Stimulated activated CD4-positive, alpha-beta T cell treated with anti-CD3 and anti-CD28 coated beads, Interleukin-4, amount 100 ng/mL, for 24 hours (primary cell): ENCODE results near the gene FNDC1.

Experiments used
- DNase-seq: peaks from one replicate; pipeline ENCODE4 v3.0.0-alpha.2; 2020

The FNDC1 gene

GRCh38 chr6:159212525-159213280 is 43.5 kb downstream of the FNDC1 start:
- DNase-seq: no peak

DNA sequence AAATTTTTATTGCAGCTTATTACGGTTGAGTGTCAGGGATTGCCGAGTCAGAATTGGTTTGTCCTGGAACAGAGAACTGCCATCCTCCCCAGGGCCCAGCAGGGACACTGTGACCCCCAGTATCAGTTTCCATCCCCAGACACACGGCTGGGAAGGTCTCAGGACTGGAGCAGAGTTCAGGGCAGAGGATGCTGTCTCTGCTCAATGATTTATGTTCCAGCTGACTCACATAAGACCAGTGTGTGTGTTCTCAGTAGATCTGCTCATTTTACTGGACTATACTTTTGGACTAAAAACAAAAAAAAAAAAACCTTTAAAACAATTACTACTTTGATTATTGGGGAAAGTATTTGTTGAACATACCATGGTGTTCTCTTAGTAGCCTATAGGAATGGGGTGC is 44.2 kb downstream of the FNDC1 start:
- no peak for DNase-seq

DNA sequence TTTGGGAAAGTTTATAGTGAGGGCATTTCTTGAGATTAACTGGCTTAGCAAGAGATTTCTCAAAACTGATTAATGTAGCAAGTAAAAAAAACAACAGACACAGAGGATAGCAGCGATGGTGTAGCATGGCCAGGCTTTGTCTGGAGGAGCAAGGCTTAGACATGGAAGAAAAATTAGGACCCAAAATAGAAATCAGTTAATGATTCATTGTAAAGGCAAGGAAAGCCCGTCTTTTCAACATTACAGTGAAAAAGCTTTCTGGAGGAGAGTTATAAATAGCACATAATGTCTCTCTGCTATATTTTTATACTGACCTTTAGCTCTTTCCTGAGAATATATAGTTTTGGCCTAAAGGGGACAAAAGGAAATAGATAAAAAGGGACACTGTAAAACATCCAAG is 45.1 kb downstream of the FNDC1 start:
- no peak for DNase-seq

DNA sequence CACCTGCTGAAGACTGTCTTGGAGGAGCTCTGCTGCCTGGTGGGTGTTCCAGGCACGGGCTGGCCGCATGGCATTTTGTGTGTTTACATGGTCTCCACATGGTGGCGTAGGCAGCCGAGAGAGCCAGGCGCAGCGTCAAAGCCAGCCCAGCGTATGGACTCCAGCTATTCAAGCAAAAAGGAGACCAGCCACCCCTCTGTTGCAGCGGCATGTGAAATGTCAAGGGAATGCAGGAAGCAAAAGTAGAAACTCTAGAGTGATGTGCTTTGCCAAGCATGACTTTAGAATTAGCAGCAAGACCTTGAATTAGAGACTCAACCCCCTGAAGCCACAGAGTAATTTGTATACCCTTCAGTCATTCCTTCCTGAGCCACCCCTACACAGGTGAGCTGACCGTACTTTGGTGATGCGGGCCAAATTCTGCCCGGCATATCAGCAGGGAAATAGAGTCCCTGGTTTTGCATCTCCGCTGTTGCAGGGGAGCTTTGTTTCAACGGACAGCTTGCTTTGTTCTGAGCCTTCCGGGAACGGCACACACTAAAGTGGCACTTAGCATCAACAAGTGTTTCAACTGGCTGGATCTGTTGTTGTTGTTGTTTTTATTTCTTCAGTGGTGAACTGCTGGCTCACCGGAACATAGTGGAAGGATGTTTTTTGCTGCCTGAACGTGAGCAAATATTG is 48.5 kb downstream of the FNDC1 start:
- DNase-seq: no peak

- DNase-seq: no peak
These were observed 50.9 kb downstream of the FNDC1 start for GRCh38 chr6:159220093-159220492.

- no peak for DNase-seq
These were observed 52.4 kb downstream of the FNDC1 start for GRCh38 chr6:159221486-159222170.

DNA sequence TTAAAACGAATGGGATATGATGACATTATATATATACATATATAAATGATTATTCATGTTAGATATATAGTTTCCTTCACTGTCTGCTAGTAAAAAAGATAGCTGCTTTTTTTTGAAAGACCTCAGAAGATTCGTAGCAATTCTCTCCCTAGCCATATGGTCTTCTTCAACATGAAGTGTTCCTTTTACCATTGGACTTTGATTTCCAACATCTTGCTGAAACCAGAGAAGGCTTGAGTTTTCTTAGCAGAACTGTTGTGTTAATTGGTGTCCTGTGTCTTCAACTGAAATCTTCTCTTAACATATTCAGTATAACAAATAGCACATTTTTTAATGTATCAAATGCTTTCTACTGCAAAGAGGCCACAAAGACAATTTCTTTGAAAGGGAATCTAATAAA is 55.3 kb downstream of the FNDC1 start:
- DNase-seq: no peak

GRCh38 chr6:159229651-159230051 is 60.5 kb downstream of the FNDC1 start:
- DNase-seq: no peak

GRCh38 chr6:159232106-159232645 is 63.0 kb downstream of the FNDC1 start:
- no peak for DNase-seq

DNA sequence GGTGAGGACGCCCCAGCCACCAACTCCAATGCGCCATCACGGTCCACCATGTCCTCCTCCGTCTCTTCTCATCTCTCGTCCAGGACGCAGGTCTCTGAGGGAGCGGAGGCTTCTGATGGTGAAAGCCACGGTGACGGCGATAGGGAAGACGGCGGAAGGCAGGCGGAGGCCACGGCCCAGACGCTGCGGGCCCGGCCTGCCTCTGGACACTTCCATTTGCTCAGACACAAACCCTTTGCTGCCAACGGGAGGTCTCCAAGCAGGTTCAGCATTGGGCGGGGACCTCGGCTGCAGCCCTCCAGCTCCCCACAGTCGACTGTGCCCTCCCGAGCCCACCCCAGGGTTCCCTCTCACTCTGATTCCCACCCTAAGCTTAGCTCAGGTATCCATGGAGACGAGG is 63.6 kb downstream of the FNDC1 start:
- no peak for DNase-seq

- no peak for DNase-seq
These were observed 64.3 kb downstream of the FNDC1 start for GRCh38 chr6:159233365-159234101.

- no peak for DNase-seq
These were observed 64.9 kb downstream of the FNDC1 start for GRCh38 chr6:159234102-159234553.

GRCh38 chr6:159238920-159239558 is 69.8 kb downstream of the FNDC1 start:
- DNase-seq: no peak

- no peak for DNase-seq
These were observed 79.9 kb downstream of the FNDC1 start for GRCh38 chr6:159249128-159249527.

GRCh38 chr6:159249752-159250151 is 80.6 kb downstream of the FNDC1 start:
- no peak for DNase-seq

DNA sequence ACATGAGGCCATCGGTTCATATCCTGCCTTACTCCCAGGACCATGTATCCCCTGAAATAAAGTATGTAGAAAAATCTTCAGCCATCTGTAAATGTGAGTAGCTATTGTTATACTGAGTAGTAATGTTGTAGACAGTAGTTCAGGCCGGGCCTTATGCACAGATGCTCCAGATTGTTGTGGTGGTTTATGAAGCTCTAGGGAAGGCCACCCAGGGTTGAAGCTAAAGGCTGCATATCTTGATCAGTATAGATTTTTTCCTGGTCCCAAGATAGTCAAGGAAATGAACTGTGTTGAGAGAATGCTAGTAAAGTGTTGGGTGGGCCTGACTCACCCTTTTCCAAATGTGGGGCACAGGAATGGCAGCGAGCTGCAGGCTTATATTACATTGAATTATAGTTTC is 81.4 kb downstream of the FNDC1 start:
- DNase-seq: no peak

DNA sequence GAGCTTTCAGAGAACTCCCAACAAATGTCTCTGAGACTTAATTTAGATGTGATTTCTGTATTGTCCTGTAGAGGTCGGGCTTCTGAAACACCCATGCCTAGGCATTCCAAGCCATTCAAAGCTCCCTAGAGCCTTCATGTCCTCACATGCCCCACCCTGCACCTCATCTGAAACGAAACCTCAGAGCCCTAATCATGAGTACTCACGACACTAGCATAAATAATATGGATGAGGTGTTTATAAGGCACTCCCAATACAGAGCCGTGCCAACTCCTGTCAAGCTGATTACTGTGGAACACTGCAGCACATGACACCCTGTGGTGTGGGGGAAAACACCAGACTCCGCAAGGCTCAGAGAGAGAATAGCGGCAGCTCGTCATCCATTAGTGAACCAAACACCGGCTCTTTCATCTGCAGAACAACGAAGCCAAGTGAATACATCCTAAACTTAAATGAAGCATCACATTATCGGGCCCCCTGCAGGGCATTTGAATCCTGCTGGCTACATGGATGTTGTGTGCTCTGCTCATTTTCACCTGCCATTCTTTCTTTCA is 83.8 kb downstream of the FNDC1 start:
- DNase-seq: no peak

DNA sequence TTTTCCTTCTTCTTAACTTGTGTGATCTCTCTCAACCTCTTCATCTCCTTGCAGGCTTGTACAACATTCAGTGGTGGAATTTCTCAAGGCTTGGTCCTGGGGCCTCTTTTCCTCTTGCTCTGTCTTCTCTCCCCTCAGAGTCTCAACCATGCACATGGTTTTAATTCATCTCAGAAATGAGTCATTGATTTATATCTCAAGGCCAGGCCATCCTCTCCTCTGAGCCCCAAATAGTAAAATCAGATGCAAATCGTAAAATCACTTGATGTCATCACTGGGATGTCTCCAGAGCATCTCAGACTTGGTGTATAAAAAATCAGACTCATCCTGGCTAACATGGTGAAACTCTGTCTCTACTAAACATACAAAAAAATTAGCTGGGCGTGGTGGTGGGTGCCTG is 85.0 kb downstream of the FNDC1 start:
- DNase-seq: no peak

DNA sequence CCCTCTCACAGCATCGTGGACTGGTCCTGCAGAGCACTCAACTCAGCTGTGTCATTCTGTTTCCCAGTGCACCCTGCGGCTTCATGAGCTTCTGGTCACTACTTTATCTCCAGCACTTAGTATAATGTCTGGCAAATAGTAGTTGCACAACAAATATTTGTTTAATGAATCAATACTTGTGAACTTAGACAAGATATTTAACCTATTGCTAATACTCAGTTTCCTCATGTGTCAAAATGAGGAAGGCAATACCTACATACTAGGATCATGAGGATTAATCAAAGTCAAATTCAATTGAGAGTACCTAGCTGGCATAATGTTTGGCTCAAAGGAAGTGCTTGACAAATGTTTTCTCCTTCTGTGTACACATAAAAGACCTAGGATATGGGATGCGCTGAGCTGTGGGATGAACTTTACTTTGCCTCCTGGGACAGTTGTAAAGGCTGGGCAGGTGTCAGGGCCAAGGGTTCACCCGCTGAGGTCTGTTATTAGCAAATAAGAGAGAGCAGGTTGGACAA is 86.3 kb downstream of the FNDC1 start:
- DNase-seq: no peak

DNA sequence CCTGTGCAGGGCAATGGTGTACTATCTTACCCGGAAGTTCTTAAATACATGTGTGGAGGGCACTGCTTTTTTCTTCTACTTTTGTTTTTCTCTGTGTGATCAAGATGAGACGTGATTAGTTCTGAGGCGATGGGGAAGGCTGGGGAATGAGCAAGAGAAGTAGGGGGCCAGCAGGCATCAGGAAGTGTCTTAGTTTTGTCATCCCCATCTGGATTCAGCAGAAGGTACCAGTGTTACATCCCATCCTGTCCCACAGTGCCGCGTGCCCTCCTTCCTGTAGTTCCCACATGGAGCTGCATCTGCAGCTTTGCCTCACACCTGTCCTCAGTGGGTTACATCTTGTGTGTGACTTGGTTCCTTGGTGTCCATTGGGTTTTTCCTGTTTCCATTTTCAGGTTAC is 86.9 kb downstream of the FNDC1 start:
- no peak for DNase-seq

DNA sequence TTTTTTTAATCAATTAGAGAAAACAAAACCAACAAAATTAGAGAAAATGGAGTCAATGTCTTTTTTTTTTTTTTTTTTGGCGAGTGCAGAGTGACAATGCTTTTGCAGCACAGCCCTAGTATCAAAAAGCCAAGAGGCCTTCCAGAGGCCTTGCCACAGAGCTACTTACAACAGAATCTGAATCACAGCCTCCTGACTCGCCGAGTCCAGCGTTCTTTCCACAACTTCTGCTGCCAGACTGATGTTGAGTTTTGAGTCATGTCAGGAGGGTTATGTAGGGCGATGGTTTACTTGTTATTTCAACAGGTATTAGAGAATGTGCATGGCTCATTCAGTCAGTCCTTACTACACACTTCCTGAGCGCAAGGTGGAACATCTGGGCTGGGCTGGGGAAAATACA is 88.6 kb downstream of the FNDC1 start:
- DNase-seq: no peak
